ENCODE data around the gene CYP26B1.

The CYP26B1 gene

DNA sequence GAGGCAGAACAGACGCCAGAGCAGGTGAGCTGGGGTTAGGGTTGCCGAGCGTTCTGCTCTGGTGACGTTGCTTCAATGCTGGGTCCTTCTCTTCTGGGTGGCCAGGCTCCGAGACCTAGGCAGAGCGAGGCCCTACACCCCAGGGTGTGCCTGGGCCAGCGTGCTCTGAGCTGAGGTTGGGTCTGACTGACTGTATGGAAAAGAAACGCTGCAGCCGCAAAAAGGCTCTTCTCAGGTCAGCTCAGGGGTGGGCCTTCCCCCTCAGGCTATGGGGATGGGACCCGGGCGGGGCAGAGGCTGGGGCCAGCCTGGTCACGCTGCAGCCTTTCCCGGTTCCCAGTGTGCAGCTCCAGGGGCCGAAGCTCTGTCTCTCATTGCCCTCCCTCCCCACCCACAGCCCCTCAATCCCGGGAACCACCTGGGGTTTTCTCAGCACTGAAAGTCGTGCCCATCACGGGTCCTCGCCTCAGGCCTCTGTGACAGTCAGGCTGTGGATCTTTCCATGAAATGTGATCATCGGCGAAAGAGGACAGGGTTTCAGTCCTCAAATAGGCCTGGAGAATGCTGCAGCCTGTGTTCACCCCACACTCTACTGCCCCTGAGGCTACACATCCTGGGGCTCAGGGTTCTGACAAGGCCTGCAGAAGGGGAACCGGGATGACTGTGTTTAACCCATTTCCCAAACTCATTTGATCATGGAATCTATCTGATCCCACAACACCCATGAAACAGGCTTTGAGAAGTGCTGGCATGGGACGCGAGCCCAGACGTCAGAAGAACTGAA is 19.4 kb downstream of the CYP26B1 start:
- no peak for DNase-seq

GRCh38 chr2:72127401-72128058 is 20.1 kb downstream of the CYP26B1 start:
- no peak for DNase-seq

GRCh38 chr2:72126186-72127100 is 21.2 kb downstream of the CYP26B1 start:
- no peak for DNase-seq

DNA sequence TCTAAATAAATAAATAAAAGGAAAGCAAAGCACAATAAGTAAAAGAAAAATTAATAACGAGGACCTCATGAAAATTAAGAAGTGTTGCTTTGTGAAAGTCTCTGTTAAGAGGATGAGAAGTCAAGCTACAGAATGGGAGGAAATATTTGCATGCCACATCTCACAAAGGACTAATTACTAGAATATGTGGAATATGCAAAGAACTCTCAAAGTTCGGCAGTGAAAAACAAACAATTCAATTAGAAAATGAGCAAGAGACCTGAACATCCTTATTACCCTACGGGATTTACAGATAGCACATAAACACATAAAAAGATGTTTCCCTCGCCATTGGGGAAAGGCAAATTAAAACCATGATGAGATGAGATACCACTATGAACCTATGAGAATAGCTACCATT is 23.3 kb downstream of the CYP26B1 start:
- no peak for DNase-seq

GRCh38 chr2:72121153-72121552 is 26.5 kb downstream of the CYP26B1 start:
- DNase-seq: no peak

DNA sequence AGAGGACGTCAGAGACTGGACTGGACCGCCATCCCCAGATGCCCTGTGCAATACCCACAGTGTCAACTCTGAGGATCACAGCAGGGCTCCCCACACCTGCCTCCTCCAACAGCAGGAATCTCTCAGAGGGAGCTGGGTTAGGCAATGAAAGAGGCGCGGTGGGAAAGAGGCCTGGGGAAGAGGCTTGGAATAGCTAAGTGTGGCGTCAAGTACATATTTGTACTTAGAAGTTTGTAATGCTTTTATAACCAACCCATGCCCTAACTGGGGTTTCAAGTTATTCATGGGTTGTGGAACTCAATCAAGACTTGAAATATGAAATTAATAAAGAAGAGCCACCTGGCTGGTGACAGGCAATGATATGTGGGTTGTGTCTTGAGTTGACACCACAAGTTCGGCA is 28.7 kb downstream of the CYP26B1 start:
- DNase-seq: no peak

GRCh38 chr2:72118386-72118785 is 29.3 kb downstream of the CYP26B1 start:
- no peak for DNase-seq

GRCh38 chr2:72117718-72118117 is 29.9 kb downstream of the CYP26B1 start:
- DNase-seq: no peak

GRCh38 chr2:72117029-72117428 is 30.6 kb downstream of the CYP26B1 start:
- no peak for DNase-seq

DNA sequence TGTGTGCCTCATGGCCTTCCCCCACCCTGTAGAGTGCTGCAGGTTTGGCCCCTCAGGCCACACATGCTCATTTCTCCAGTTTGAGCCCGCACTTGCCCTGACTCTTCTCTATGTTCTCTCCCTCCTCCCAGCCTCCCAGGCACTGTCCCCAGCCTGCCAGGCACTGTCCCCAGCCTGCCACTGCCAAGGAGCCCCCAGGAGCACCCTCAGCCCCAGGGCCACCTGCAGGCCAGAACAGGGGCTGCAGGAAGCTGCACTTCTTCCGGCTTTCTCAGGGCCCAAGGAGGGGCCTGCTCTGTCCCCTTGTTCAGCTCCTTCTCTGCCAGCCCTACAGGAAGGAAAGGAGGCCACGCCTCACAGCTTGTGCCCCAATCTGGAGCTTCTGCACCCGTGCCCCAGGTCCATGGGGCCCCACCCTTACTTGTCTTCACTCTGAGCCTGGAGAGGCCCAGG is 31.6 kb downstream of the CYP26B1 start:
- no peak for DNase-seq

- DNase-seq: no peak
Observed at GRCh38 chr2:72115110-72116080, 32.3 kb downstream of the CYP26B1 start.

DNA sequence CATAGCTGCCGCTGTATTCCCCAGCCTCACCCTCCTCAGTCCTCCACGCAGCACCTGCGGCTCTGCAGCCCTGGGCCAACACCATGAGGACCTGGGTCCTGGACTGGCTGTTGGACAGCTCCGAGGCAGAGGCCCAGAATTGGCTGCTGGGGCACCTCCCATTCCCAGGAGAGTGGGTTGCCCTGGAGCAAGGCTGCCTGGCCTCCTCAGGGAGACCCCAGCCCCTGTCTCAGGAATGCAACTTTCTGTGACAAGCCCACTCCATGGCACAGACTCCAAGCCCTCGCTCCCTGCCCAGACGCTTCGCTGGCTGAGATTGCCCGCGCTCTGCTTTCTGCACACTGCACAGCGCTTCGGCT is 33.0 kb downstream of the CYP26B1 start:
- no peak for DNase-seq

DNA sequence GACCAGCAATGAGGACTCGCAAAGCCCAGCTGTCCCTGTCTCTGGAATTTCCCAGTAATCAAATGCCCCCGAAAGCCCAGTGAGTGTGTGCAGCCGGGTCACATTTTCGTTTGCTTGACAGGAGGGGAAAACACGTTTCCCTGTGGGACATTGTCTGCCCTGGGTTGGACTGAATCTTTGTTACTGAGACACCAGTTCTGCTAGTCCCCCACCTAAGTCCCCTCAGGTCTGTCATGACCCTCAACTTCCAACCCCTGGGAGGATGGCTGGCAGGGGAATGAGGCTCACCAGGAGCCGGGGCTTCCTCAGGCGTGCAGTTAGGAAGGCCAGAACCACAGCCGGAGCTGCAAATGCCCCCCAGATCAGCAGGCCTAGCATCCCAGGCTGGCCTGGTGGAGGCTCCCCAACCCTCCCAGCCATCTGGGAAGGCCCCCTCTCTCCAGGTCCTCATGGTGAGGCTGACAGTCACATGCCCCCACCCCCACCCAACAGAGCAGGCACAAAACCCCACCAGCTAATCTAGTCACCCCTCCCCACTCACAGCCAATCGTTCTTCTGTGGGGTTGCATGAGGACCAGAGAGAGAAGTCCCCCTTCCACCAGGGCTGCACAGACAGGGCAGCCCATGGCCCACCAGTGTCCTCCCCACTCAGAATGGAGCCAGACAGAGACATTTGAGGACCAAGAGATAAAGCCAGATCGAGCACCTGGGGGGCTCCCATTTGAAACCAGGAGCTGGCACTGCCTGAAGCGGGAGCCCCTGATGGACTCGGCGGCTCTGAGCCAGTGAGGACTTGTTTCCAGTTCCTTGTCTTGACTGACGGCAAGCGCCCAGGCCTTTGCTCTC is 33.6 kb downstream of the CYP26B1 start:
- DNase-seq: no peak

DNA sequence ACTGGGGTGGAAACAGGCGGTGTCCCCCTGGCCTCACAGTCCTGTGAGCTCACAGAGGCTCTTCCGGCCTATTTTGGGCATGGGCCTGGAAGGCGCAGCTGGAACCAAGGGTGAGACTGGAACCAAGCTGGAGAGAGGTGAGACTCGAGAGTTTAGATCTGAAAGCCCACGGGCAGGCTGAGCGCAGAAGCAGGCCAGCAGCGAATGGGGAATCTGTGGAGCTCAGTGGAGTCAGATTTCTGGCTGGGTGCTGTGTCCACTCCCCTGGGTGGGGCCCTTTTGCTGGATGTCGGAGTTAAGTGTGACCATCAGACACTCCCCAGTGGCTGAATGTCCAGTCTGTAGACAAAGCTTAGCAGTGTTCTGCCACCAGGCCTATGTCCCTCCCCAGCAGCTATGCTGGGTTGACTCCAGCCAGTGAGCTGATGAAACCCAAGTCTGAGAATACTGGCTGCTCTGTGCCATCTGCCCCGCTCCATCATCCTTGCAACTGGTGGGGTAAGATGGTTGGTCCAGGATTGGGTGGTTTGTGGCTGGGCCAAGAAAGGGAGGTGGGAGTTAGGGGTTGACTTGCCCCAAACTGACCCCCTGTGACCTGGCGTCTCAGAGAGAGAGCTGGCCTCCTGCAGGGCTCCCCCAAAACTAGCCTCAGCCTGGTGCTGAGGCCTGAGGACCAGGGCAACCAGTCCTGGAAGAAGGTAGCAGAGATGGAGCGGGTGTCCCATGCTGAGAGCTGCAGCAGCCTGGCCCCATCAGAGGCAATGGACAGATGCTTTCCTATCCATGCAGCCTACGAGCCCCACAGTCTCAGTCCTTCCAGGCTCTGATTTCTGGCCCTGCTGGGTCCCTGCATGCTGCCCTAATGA is 34.4 kb downstream of the CYP26B1 start:
- DNase-seq: no peak

DNA sequence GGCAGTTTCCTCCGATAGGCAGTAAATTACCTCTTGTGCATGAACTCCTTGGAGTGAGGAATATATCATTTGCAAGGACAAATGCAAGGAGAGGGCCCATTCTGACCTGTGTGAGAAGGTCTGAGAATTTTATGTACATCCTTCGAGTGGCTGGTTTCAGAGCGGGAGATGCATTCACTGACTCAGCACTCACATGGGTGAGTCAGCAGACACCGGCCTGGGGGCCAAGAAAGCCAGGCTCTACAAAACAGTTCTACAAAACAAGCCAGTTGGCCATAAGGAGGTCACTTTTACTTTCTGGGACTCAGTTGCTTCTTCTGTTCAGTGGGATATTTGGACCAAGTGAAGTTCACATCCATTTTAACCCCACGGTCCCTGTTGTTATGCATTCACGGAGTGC is 35.3 kb downstream of the CYP26B1 start:
- DNase-seq: no peak

GRCh38 chr2:72111061-72111460 is 36.6 kb downstream of the CYP26B1 start:
- DNase-seq: no peak

- DNase-seq: no peak
Observed at GRCh38 chr2:72109904-72110303, 37.8 kb downstream of the CYP26B1 start.

DNA sequence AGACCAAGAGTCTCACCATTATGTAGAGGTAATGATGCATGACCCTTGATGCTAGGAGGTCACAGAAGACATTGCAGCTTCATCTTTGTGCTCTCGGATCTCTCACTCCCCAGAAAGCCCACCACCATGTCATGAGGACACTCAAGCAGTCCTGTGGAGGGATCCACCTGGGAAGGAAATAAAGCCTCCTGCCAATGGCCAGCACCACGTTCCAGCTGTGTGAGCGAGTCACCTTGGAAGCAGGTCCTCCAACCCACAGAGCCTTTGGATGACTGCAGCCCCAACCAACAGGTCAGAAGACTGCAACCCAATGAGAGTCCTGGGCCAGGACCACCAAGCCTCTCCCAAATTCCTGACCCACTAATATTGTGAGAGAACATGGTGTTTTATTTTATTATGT is 38.4 kb downstream of the CYP26B1 start:
- no peak for DNase-seq

DNA sequence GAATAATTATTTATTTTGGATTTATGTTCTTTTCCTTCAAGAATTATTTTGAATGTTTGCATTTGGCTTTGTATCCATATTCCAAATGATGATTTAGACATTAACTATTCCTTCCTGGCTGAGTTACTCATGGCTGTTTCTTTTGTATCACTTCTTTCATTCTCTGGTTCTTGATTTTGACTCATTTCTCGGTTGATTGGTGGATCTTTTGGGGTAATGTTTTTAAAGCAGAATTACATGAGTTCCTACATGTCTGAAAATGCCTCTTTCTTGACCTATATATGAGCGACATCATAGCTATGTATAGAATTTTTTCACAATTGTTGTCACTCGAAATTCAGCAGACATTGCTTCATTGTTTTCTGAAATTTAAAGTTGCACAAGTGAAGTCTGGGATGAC is 39.5 kb downstream of the CYP26B1 start:
- DNase-seq: no peak

DNA sequence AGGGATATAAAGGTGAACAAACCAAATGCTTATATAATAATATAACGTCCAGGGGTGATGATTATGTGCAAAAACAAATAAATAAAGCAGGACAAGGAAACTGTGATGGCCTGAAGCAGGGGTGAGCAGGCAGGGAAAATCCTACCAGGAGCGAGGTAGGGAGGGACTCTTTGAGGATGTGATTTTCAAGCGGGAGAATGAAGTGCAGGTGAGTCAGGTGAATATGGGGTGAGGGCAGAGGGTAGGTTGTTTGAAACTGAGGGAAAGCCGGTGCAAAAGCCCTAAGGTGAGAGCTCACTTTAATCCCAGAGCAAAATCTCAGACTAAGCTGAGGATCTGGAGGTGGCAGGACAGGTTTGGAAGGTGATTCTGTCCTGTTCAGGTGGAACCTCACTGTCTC is 40.7 kb downstream of the CYP26B1 start:
- DNase-seq: no peak

All from CD4-positive, alpha-beta T cell treated with Interleukin-12 subunit alpha and Interleukin-12 subunit beta, for 1 hour (primary cell).